GM10266 (cell line): Measurements from ENCODE around the gene SEMA3D.

Source experiments
- DNase-seq: peaks from one replicate; pipeline ENCODE4 v3.0.0; 2012; ENCODE audit errors: extremely low spot score
- TF ChIP-seq, protein P1 (sequence below): IDR thresholded peaks from 2 replicates; pipeline ENCODE4 v1.5.1; 2012; ENCODE audit warnings: mild to moderate bottlenecking, low read depth; ENCODE audit not compliant: control insufficient read depth, insufficient read depth; ENCODE audit errors: missing control alignments

The SEMA3D gene

GRCh38 chr7:84985073-84985784 is 201.6 kb downstream of the SEMA3D start:
- no peak for DNase-seq

DNA sequence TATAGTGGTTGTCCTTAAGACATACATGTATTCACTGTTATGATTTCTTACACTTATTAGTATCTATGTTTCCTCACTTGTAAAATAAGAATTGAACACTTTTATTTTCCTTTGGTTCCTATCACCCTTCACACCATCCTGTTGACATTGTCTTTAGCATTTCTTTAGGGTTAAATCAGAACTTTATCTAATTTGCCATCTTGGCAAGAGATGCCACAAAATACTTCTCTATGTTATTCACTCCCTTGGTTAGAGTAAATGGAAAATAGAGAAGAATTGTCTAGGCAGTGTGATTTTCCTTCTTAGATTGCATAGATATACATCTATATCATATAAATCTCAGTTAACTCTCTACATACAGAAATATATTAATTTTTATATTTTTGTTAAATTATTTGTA is 204.7 kb downstream of the SEMA3D start:
- no peak for DNase-seq
- TF ChIP-seq, protein P1, sequence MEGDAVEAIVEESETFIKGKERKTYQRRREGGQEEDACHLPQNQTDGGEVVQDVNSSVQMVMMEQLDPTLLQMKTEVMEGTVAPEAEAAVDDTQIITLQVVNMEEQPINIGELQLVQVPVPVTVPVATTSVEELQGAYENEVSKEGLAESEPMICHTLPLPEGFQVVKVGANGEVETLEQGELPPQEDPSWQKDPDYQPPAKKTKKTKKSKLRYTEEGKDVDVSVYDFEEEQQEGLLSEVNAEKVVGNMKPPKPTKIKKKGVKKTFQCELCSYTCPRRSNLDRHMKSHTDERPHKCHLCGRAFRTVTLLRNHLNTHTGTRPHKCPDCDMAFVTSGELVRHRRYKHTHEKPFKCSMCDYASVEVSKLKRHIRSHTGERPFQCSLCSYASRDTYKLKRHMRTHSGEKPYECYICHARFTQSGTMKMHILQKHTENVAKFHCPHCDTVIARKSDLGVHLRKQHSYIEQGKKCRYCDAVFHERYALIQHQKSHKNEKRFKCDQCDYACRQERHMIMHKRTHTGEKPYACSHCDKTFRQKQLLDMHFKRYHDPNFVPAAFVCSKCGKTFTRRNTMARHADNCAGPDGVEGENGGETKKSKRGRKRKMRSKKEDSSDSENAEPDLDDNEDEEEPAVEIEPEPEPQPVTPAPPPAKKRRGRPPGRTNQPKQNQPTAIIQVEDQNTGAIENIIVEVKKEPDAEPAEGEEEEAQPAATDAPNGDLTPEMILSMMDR, result no peak

More at GRCh38 chr7:84985073-84985784, 201.6 kb downstream of the SEMA3D start:
- TF ChIP-seq, protein P1, result no peak

DNA sequence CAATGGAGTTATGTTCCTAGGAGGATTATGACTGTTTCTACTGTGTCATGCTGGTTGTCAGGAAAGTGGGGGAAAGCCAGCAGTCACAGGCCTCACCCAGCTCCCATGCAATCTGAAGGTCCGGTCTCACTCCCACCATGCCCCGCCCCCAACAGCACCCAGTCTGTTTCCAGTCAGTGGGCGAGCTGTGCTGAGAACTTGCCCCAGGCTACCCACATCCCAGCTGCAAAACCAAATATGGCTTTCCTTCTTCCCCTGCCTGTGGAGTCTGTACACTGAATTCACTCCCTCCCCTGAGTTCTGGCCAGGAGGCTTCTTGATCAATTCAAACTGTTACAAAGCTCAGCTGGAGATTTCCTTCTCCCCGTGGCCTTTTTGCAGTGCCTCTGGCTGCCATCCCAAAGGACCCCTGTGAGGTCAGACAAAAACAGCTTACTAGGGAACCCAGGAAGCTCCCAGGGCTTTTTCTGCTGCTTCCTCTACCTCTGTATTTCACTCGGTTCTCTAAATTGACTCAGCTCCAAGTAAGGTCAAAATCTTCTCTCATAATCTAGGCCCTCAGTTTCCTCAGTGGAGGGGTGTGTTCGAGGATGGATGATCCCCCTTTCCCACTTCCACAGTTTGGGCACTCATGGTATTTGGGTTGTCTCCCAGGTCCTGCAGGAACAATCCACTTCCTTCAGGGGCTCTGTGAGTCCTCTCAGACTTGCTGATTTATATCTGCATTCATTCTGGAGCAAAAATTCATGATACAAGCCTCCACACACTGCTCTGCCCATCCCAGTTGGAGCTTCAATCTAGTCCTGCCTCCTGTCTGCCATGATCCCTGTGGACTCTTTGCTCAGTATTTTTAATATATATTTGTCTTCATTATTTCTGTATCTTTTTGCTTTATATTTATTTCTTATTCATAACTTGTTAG is 205.5 kb downstream of the SEMA3D start:
- DNase-seq, result no peak

GRCh38 chr7:84975586-84976185 is 211.2 kb downstream of the SEMA3D start:
- no peak for DNase-seq
- TF ChIP-seq, protein P1, result no peak

More for the DNA sequence above, 205.5 kb downstream of the SEMA3D start:
- TF ChIP-seq, protein P1, result no peak

- TF ChIP-seq, protein P1, result no peak
Measured at GRCh38 chr7:84971360-84971759, 215.5 kb downstream of the SEMA3D start.

GRCh38 chr7:84970670-84971069 is 216.2 kb downstream of the SEMA3D start:
- DNase-seq, result no peak
- TF ChIP-seq, protein P1, result no peak

More at GRCh38 chr7:84971360-84971759, 215.5 kb downstream of the SEMA3D start:
- DNase-seq, result no peak

GRCh38 chr7:84953234-84953633 is 233.6 kb downstream of the SEMA3D start:
- TF ChIP-seq, protein P1, result no peak
- no peak for DNase-seq
